Neural progenitor cell (in vitro differentiated cells): ENCODE results near the gene SMAD7.

Source experiments
- EZH2 ChIP-seq: fragments of 200-600 bp; sonication (generic); IDR thresholded peaks from 2 replicates; pipeline ENCODE4 v1.6.1; 2017; ENCODE audit warnings: antibody characterized with exemption, mild to moderate bottlenecking, moderate library complexity
- EZH2phosphoT487 ChIP-seq: fragments of 200-600 bp; sonication (generic); IDR thresholded peaks from 2 replicates; pipeline ENCODE4 v1.6.1; 2017; ENCODE audit warnings: antibody characterized with exemption
- TF ChIP-seq, protein P1 (sequence below): fragments of 200-600 bp; sonication (generic); IDR thresholded peaks from 2 replicates; pipeline ENCODE4 v1.5.1; 2017; ENCODE audit warnings: antibody characterized with exemption, mild to moderate bottlenecking

DNA sequence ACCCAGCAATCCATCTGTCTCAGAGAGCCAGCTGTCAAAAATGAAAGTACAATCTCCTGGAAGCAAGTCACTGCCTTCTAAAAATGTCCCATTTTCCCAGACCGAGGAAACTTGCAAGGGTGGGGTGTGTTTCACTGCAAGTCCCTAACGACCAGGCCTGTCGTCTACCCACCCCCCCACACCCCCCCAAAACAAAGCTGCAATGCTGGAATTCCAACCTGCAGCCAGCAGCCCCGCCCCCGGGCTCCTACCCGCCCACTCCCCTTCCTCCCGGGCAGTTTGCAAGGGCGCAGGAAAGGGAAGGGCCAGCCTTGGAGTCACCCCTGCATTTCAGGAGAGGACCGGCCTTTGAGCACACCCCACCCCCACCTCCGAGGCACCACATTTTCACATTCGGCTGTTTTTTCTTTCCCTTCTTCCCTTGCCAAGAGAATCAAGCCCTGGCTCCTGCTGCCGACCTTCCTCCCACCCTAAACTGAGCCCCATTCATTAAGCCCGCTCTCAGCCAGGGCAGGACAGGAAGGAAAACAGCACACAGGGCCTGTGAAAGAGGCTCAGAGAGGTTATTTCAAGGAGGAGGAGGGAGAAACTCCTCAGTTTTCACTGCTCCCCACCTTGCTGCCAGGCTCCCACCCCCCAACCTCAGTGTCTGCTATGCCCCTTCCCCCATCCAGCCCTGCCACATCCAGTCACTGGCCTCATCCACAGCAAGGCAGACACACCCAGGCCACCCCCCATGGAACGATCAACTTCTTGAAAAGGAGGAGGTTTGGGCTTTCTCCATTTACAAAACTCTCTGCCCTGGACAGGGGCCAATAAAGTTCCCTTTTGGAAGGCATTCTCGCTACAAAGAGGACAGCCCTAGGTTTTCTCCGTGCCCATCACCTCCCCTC is 11.3 kb downstream of the SMAD7 start:
- TF ChIP-seq, protein P1, sequence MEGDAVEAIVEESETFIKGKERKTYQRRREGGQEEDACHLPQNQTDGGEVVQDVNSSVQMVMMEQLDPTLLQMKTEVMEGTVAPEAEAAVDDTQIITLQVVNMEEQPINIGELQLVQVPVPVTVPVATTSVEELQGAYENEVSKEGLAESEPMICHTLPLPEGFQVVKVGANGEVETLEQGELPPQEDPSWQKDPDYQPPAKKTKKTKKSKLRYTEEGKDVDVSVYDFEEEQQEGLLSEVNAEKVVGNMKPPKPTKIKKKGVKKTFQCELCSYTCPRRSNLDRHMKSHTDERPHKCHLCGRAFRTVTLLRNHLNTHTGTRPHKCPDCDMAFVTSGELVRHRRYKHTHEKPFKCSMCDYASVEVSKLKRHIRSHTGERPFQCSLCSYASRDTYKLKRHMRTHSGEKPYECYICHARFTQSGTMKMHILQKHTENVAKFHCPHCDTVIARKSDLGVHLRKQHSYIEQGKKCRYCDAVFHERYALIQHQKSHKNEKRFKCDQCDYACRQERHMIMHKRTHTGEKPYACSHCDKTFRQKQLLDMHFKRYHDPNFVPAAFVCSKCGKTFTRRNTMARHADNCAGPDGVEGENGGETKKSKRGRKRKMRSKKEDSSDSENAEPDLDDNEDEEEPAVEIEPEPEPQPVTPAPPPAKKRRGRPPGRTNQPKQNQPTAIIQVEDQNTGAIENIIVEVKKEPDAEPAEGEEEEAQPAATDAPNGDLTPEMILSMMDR, result no peak
- TF ChIP-seq EZH2 (no peak), EZH2phosphoT487 (no peak)
